Loucy (cell line): ENCODE results near the gene GDA.

ENCODE experiments used
- H2AFZ ChIP-seq: fragments of 200-600 bp; sonication (generic); 2 replicates; pipeline ENCODE4 v1.6.0; 2016; ENCODE audit warnings: antibody characterized with exemption, mild to moderate bottlenecking, low read length, moderate library complexity
- H3F3A ChIP-seq: fragments of 200-600 bp; 2 replicates; pipeline ENCODE4 v1.6.0; 2016; ENCODE audit warnings: antibody characterized with exemption, low read depth, mild to moderate bottlenecking
- H3K27me3 ChIP-seq: fragments of 200-600 bp; sonication (generic); 2 replicates; pipeline ENCODE4 v1.6.1; 2014; ENCODE audit warnings: low read length, mild to moderate bottlenecking; ENCODE audit not compliant: insufficient read depth, poor library complexity, severe bottlenecking
- H3K36me3 ChIP-seq: fragments of 200-600 bp; sonication (generic); 2 replicates; pipeline ENCODE4 v1.6.1; 2016; ENCODE audit warnings: low read length; ENCODE audit not compliant: insufficient read depth
- H3K4me1 ChIP-seq: fragments of 200-600 bp; sonication (generic); 2 replicates; pipeline ENCODE4 v1.5.1; 2014; ENCODE audit warnings: low read length, mild to moderate bottlenecking; ENCODE audit not compliant: insufficient read depth, poor library complexity, severe bottlenecking
- H3K4me2 ChIP-seq: fragments of 200-600 bp; sonication (generic); 2 replicates; pipeline ENCODE4 v1.6.0; 2014; ENCODE audit warnings: antibody characterized with exemption, low read length, low read depth, mild to moderate bottlenecking; ENCODE audit not compliant: poor library complexity, severe bottlenecking
- H3K4me3 ChIP-seq: fragments of 200-600 bp; sonication (generic); 2 replicates; pipeline ENCODE4 v1.5.1; 2014; ENCODE audit warnings: low read length, mild to moderate bottlenecking, mixed read lengths; ENCODE audit not compliant: poor library complexity, severe bottlenecking
- H3K79me2 ChIP-seq: fragments of 200-600 bp; sonication (generic); 2 replicates; pipeline ENCODE4 v1.6.1; 2014; ENCODE audit warnings: low read length; ENCODE audit not compliant: insufficient read depth
- H3K9ac ChIP-seq: fragments of 200-600 bp; sonication (generic); 2 replicates; pipeline ENCODE4 v1.6.0; 2014; ENCODE audit warnings: mild to moderate bottlenecking, low read depth, low read length, moderate library complexity; ENCODE audit not compliant: poor library complexity, severe bottlenecking
- H3K9me2 ChIP-seq: fragments of 200-600 bp; sonication (generic); replicated peaks from 2 replicates; pipeline ENCODE4 v1.6.1; 2016; ENCODE audit warnings: low read depth, low read length, mixed read lengths
- H3K9me3 ChIP-seq: fragments of 200-600 bp; sonication (generic); 2 replicates; pipeline ENCODE4 v1.6.1; 2014; ENCODE audit warnings: mild to moderate bottlenecking, antibody characterized with exemption, low read length, low read depth; ENCODE audit not compliant: insufficient read depth
- H4K20me1 ChIP-seq: fragments of 200-600 bp; sonication (generic); 2 replicates; pipeline ENCODE4 v1.6.0; 2014; ENCODE audit warnings: antibody characterized with exemption, low read length, mild to moderate bottlenecking; ENCODE audit not compliant: insufficient read depth, poor library complexity, severe bottlenecking
- EZH2phosphoT487 ChIP-seq: fragments of 200-600 bp; IDR thresholded peaks from 2 replicates; pipeline ENCODE4 v1.6.1; 2018; ENCODE audit warnings: antibody characterized with exemption, mild to moderate bottlenecking, moderate library complexity, borderline replicate concordance
- TF ChIP-seq, protein P1 (sequence below): fragments of 200-600 bp; sonication (generic); conservative IDR thresholded peaks from 2 replicates; pipeline ENCODE4 v1.5.1; 2014; ENCODE audit warnings: mild to moderate bottlenecking, antibody characterized with exemption, low read length

Gene GDA

GRCh38 chr9:72211047-72211446 lies 61.8 kb downstream of the GDA start:
- Histone ChIP-seq H2AFZ (no peak overlapping the region), H3K9me2 (no peaks in the 10 kb centered on the region), H3K9me3 (no peaks in the 10 kb centered on the region), H3K4me3 (no peak overlapping the region), H3K4me1 (no peaks in the 10 kb centered on the region), H3K4me2 (no peak overlapping the region), H3K27me3 (no peaks in the 10 kb centered on the region), H3K79me2 (no peaks in the 10 kb centered on the region), H3K36me3 (no peaks in the 10 kb centered on the region), H4K20me1 (no peaks in the 10 kb centered on the region), H3F3A (no peaks in the 10 kb centered on the region), H3K9ac (no peak overlapping the region)
- TF ChIP-seq, protein P1, sequence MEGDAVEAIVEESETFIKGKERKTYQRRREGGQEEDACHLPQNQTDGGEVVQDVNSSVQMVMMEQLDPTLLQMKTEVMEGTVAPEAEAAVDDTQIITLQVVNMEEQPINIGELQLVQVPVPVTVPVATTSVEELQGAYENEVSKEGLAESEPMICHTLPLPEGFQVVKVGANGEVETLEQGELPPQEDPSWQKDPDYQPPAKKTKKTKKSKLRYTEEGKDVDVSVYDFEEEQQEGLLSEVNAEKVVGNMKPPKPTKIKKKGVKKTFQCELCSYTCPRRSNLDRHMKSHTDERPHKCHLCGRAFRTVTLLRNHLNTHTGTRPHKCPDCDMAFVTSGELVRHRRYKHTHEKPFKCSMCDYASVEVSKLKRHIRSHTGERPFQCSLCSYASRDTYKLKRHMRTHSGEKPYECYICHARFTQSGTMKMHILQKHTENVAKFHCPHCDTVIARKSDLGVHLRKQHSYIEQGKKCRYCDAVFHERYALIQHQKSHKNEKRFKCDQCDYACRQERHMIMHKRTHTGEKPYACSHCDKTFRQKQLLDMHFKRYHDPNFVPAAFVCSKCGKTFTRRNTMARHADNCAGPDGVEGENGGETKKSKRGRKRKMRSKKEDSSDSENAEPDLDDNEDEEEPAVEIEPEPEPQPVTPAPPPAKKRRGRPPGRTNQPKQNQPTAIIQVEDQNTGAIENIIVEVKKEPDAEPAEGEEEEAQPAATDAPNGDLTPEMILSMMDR, result no peak
- no peak for TF ChIP-seq EZH2phosphoT487

DNA sequence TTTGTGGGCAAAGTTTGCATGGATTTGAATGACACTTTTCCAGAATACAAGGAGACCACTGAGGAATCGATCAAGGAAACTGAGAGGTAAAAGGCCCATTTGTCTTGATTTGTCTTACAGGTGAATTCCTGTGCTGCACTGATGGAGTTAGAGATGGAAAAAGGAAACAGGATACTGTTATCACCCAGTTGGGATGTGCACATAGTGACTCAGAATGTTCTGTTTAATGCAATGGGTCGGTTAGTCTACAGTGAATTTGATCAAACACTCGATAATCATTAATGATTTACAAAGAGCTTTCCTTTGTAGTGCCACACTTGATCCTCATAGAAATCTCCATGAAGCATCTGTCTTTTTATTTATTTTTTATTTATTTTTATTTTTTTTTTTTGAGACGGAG lies 64.7 kb downstream of the GDA start:
- Histone ChIP-seq H3K27me3 (no peaks in the 10 kb centered on the region), H3F3A (no peaks in the 10 kb centered on the region), H3K9ac (no peak overlapping the region), H3K9me3 (no peaks in the 10 kb centered on the region), H3K36me3 (no peaks in the 10 kb centered on the region), H4K20me1 (no peaks in the 10 kb centered on the region), H3K9me2 (no peaks in the 10 kb centered on the region), H3K79me2 (no peaks in the 10 kb centered on the region), H2AFZ (no peak overlapping the region), H3K4me1 (no peaks in the 10 kb centered on the region), H3K4me3 (no peak overlapping the region), H3K4me2 (no peak overlapping the region)
- TF ChIP-seq, protein P1, result no peak
- TF ChIP-seq EZH2phosphoT487, result no peak

DNA sequence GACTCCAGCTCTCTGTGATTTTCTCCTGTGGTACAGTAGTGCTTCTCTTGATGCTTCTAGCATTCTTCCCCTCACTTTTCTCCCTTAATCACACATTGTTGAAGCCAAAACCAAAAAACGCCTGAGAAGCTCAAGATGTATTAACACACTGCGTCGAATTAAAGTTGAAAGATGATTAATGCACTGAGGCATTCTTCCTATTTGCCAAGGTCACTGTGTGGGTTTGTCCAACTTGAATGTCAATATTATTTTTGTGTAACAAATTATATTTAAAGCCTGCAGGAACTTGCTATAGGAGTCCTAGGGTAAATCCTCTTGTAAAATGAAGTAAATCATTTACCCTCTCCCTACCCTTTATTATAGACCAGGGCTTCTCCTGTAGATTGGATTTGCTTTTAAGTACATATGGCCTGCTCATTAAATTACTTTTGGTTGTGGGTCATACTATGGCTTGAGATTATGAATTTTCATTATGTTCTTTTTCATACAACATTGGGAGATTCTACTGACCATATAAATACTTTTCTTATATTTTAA lies 68.1 kb downstream of the GDA start:
- Histone ChIP-seq H3F3A (no peaks in the 10 kb centered on the region), H3K9me3 (no peaks in the 10 kb centered on the region), H3K4me1 (no peaks in the 10 kb centered on the region), H2AFZ (no peak overlapping the region), H3K9me2 (no peaks in the 10 kb centered on the region), H4K20me1 (no peaks in the 10 kb centered on the region), H3K79me2 (no peaks in the 10 kb centered on the region), H3K36me3 (no peaks in the 10 kb centered on the region), H3K4me3 (no peak overlapping the region), H3K27me3 (no peaks in the 10 kb centered on the region), H3K9ac (no peak overlapping the region), H3K4me2 (no peak overlapping the region)
- TF ChIP-seq, protein P1, result no peak
- TF ChIP-seq EZH2phosphoT487, result no peak
